Mesenteric fat pad (tissue), 1 donor: ENCODE measurements around the gene PRKG1. TPM values are rescaled to one million over a fixed set of nuclear protein-coding genes. Genes with fewer than 3 reads are reported as not detected.
"Not testable (repeated sequence)": the region's sequence is repeated elsewhere in the genome, so short reads cannot be mapped to it uniquely, and the experiment has no call there.

Source experiments
- DNase-seq: peaks from one replicate; pipeline ENCODE4 v3.0.0-alpha.2; 2020; ENCODE audit warnings: low spot score
- total RNA-seq: library from RNA; stranded (reverse); fragmentation: NEBNext Ultra II Directional; extraction: Animal tissue kit (Norgen Biotek cat#: 25700); gene quantifications from one replicate; pipeline ENCODE4 v1.2.1, GENCODE V29; 2021
- donor health status: DM: yes; HTN: yes; CAD: no.

PRKG1 gene
- total RNA-seq, 1 donor from 2014 or later: 12.9 TPM

DNA sequence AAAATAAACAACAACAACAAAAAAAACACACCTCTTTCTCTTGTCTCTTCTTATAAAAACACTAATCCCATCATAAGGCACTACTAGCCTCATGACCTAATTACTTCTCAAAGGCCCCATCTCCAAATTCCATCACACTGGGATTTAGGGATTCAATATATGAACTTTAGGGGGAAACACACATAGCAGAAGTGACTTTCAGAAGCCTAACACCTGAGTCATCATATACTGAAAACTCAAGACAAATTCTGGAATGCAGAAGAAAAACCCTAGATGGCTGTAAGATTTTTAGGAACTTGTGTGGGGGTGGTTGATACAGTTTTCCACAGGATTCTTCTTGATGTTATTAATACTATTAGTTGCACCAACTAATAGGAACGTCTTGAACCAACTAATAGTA lies 658.8 kb downstream of the PRKG1 start:
- no peak for DNase-seq

DNA sequence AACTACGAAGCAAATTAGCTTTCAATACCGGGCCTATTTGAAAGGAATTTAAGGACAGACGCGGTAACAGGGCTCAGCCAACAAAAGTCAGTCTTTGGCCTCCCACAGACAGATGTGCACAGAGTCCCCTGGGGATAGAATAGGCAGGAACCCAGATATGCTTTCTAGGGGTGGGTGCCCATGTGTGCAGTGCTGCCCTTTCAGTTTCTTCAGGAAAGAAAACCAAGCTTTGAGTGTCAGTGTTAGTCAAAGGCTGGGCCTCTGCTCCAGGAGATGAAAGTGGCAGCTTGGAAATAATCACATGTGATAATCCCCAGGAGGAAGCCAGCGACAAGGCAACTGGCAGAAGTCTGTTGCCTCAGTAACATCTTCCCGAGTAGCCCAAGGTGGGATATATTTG lies 668.9 kb downstream of the PRKG1 start:
- no peak for DNase-seq

DNA sequence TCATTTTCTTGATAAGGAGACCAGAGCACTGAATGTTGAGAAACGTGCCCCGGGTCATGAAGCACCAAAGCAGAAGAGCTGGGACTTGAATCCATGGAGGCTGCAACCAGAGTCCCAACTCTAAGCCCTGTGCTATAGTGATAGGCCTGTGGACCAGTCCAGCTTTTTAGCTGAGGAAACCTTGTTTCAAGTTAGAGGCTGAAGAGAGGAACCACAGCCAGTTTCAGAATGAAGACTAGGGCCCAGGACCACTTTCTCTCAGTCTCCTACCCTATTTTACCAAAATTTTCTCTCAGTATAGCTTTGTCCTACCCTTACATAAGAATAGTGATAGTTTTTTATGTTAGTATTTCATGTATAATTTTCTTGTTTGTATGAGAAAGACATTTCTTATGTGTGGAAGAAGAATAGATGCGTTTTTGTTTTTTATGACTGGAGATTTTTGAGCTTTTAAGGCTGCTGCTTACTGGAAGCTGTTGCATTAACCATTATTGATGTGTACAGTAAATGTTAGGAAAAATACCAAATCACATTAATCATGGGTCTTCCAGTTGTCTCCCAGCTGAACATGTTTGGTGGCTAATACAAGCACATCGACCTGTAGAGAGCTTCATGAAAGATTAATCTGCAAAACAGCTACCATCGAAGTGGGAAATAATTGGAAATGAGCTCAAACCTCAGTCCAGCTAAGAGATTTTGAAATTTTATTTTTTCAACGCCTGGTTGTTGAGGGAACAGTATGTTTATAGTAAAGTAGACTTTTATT lies 670.1 kb downstream of the PRKG1 start:
- no peak for DNase-seq

DNA sequence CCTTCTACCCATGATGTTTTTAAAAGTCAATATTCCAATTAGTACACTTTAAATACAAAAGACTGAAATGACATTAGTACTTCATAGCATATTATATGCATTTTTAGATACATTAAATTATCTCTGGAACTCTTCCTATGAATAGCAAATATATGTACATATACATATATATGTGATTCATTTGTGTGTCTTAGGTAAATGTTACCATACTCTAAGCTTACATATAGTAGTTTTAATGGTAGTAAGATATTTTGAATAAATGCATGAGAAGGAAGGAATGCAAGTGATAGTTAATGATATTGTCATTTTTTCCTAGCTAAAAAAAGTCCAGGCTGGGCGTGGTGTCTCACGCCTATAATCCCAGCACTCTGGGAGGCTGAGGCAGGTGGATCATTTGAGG lies 671.1 kb downstream of the PRKG1 start:
- no peak for DNase-seq

DNA sequence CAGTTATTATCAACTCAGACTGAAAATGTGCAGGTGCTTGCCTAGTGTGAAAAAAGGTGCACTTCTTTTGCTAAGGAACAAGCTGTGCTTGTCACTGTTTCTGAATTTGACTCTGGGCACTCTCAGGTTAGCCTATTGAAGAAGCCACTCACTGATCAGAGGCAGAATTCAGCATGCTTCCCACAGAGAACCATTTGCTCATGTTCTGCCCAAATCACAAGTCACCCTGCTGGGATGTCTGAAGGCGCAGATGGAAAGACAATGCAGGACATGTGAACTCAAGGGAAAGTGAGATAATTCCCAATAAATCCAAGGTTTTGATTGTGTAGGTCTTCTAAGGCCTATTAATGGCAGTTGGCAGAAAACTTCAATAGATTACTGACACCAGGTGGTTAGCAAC lies 672.9 kb downstream of the PRKG1 start:
- no peak for DNase-seq

DNA sequence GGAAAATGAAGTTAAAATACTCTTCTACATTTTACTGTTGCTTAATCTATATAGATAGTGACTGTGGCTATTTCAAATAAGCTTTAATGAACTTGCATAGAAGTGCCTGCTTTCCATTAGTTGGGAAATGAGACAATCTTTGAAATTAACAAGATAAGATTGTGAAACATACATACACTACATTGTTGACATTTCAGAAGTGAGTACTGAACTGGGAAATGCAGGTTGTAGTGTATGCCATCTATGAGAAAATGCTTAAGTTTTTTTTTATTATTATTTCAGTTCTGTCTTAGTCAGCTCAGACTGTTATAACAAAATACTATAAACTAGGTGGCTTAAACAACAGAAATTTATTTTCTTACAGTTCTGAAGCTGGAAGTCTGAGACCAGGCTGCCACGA lies 674.7 kb downstream of the PRKG1 start:
- no peak for DNase-seq

DNA sequence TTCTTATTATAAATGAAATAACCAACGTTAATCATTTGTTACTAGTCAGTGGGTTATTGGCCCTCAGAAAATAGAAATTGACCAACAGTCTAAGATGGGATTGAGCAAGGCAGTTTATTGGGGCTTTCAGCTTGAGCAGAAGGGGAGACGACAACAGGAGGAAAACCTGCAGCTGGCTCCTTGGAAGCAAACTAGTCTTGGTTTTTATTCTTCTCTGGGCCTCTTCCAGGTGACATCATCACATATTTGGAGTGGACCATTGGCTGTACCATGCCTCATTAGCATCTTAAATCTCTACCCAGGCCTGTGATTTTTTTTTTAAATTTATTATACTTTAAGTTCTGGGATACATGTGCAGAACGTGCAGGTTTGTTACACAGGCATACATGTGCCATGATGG lies 684.1 kb downstream of the PRKG1 start:
- no peak for DNase-seq

DNA sequence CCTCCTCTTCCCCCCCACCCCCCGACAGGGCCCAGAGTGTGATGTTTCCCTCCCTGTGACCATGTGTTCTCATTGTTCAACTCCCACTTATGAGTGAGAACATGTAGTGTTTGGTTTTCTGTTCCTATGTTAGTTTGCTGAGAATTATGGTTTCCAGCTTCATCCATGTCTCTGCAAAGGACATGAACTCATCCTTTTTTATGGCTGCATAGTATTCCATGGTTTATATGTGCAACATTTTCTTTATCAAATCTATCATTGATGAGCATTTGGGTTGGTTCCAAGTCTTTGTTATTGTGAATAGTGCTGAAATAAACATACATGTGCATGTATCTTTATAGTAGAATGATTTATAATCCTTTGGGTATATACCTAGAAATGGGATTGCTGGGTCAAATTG lies 684.6 kb downstream of the PRKG1 start:
- DNase-seq: not testable (repeated sequence)

DNA sequence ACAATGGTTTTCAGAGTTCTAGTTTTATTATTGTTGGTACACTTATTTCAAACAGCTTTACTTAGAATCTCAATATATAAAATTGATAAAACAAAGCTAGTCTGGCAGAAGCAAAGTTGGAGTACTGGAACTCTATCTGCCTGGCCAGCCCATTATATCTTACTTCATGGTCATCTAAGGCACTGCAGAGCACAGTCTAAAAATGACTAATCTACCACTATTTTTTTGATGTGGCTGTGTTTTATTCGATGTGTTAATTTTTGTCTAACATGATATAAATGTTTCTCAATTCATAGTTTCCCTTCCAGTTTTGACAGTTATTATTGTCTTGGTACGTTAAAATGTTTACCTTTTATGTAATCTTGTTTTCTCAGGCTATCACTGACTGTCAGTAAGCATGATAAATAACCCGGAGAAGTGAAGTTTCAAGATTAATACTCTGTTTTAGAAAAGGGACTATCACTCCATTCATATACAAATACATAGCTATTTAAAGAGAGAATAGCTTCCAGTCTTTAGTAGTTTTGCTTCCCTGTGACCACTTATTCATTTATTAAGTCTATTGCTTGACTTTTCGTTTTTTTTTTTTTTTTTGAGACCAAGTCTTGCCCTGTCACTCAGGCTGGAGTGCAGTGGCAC lies 685.7 kb downstream of the PRKG1 start:
- no peak for DNase-seq

DNA sequence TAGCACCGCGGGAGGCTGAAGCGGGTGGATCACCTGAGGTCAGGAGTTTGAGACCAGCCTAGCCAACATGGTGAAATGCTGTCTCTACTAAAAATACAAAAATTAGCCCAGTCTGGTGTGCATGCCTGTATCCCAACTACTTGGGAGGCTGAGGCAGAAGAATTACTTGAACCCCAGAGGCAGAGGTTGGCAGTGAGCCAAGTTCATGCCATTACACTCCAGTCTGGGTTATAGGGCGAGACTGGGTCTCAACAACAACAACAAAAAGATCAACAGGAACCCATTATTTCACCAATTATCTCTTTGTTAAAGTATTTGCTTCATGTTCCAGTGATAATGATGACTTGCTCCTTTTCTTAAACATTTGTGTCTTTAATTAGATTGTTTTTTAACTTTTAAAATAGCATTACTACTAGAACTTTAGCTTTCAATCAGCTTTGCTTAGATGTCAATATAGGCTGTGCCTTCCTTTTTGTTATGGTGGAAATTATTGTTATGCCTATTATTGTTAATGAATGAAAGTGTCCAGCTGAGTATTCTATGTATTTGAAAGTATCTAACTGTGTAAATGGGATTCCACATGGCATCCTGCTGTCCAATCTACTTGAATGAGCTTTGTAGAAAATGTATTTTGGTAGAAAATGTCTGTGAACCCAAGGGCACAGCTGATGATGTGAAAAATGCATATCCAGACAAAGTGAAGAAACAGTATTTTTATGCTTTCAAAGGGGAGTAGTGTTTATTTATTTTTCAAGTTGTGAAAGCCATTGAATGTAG lies 686.8 kb downstream of the PRKG1 start:
- DNase-seq: no peak

DNA sequence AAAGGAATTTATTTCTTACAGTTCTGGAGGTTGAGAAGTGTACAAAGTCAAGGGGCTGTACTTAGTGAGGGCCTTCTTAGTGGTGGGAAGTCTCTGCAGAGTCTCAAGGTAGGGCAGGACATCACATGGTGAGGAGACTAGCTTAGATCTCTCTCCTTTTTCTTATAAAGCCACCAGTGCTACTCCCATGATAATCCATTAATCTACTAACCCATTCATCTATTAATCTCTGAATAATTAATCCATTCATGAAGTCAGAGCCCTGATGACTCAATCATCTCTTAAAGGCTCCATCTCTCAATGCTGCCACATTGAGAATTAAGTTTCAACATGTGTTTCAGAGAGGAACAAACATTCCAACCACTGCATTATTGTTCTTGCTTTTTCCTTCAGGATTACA lies 689.5 kb downstream of the PRKG1 start:
- DNase-seq: no peak

DNA sequence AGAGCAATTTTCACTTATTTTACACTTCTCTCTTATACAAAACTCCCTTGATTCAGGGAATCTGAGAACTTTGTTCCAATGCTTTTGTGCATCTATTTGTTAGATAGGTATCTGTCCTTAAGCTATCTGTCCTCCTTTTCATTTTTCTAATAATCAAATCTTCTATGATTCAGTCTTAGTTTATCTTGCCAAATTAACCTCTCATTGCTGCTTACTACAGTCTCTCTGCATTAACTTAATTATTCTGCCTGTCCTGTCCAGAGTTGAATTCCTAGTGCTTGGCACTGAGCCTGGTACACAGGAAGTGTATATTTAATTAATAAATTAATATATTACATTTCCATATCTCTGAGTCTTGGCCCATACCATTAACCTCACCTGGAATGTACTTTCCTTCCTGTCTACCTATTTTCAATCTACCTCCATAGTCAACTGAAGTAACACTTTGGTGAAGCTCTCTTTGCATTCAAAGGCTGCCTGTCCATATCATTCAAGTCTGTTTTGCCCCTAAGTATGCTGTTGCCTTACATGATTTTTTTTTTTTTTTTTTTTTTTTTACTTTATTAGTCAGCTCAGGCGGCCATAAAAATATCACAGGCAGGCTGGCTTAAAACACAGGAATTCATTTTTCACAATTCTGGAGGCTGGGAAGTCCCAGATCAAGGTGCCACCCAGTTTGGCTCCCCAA lies 691.1 kb downstream of the PRKG1 start:
- no peak for DNase-seq

DNA sequence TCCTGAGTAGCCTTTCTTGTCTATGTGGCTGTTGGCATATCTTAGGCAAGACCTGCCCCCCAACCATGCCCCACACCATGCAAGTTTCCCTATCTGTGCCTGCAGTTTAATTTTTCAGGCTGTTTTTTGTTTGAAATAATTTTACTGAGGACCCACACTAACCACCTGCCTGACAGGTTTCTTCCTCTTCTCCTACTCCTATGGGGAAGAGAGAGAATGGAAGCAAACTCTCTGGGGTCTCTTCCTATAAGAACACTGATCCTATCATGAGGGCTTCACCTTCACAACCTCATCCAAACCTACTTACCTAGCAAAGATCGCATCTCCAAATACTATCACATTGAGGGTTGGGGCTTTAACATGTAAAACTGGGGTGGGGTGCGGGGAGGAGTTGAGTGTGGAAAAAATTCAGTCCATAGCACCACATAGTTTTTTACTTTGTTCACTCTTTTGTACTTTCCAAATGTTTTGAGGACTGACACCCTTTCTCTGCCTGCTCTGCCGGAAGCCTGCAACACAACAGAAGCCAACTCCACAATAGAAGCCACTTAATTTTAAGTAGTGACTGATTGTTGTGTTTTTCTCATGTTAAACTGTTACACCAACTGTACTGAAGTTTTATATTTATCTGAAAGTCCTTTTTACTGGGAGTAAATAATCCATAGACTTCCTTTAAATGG lies 692.3 kb downstream of the PRKG1 start:
- DNase-seq: no peak

DNA sequence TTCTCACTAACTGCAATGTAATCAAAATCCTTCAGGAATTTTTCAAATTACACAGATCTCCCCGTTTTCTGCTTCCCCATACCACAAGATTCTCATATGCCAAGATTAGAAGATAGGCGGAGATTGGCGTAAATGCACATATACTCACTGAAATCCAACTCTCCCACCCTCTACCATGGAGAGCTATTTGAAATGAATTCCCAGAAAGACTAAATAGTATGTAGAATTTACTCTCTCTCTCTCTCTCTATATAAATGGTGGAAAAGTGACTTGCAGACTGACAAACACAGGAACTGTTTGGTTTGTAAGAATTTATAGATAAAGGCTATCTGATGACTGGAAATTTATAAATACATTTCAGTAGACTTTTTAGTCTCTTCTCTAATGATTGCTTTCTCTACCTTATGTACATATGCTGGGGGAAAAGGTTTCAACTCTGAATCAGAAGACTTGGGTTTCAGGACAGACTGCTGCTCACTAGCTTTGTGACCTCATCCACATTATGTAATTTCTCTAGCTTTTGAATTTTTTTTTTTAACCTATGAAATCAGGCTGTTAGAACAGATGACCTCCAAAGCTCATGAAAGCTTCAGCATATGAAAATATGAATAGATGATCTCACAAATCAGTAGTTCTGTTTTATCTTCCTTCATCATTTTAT lies 692.9 kb downstream of the PRKG1 start:
- no peak for DNase-seq

DNA sequence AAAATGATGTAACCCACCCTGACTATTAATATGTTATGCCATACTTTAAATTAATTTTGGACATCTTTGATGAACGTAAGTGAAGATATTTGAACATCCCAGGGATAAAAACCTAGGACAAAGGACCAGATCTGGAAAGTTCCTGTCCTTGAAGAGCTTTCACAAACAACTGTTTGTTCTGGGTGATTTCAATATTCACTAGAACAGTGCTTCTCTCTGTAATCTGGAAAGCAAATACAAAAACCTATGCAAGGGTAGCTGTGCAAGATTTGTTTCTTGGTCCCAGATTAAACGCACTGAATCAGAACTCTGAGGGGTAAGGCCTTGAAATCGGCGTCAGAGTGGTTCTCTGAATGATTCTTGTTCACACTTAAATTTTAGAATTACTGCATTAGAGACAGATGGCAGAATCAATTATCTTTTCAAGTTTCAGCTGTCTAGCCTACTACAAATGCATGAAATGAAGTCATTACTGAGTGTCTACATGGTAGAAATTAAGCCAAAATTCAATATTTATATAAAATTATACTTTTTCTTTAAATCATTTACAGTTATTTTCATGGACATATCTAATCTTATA lies 694.7 kb downstream of the PRKG1 start:
- no peak for DNase-seq

DNA sequence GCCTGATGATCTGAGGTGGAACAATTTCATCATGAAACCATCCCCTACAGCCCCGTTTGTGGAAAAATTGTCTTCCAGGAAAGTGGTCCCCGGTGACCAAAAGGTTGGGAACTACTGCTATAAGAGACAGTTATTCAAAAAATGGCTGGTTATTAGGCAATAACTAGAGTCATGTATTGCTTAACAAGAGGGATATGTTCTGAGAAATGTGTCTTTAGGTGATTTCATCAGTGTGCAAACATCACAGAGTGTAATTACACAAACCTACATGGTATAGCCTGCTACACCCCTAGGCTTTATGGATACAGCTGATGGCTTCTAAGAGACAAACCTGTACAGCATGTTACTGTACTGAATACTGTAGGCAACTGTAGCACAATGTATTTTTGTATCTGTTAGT lies 696.4 kb downstream of the PRKG1 start:
- no peak for DNase-seq

DNA sequence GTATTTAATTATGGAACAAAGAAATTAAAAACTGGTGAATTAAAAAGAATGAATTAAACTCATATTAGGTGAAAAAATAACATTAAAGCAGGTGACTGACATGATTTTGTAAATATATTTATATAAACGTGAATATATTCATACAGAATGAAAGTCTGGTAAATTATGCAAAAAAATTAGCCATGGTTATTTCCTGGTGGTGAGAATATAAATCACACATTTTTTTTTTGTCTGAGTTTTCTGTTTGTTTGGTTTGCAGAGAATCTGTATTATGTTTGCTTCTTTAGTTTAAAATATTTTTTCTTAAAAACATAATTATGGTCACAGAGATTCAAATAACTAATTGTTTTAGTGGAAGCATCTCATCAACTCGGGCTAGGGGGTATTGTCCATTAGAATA lies 698.1 kb downstream of the PRKG1 start:
- DNase-seq: no peak

DNA sequence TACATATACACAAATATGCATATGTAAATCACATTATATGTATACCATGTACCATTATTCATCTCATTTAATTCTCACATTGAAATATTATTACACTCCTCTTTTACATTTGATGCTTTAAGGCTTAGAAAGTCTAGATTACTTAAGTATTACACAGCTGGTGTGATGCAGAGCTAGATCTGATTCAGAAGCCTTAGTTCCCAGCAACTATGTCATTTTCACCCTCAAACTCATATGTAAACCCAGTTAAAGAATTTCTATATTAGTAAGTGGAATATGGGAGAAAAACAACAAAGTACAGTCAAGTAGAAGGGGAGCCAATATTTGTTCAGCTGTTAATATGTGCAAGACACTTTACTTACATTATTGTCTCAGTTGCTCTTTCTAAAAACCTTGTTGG lies 699.4 kb downstream of the PRKG1 start:
- DNase-seq: no peak

DNA sequence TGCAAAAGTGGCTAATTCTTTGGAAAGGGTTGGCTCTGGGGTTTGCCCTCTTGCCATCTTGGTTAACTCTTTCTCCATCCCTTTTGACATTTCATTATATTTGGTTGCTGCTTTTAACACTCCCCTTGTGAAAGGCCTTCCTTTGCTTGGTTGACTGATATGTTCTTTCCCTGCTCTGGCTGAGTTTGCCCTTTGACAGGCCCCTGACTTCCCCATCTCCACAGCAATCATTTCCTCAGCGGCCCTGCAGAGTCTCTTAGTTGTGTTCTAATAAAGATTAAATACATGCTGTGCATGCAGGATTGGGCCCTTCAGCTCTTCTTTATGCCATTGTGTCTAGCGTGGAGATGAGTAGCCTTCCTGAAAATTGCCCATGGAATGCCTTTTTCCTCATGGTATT lies 709.7 kb downstream of the PRKG1 start:
- no peak for DNase-seq

DNA sequence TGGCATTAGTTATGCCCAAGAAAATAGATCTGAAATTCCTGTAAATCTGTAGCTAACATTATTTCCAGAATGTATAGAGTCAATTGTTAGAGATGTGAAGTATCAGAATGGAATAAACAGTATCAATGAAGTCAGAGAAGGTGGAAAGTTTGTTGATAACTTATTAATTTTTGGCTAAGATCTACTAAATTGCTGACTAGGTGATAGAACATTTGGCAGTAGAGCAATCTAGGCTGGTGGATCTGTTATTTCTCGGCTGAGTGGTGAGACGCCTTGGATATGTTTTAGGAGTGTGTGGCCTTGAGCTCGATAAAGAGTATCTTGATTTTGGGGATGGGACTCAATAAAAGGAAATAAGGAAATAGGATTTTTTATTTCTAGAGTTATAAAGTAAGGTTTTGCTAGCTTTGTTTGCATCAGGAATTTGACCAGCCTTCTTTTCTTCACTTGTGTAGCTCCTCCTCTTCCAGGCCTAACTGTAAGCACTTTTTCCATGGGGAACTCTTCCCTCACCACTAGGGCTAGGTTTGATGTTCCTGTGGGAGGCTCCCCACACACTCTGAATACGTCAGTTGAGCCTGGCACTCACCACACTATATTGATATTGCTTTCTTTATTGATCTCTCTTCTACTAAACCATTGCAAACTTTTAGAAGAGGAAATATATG lies 711.9 kb downstream of the PRKG1 start:
- no peak for DNase-seq
